Measurements from ENCODE around the gene LOXL1.
A peak's percentile ranks its signal among the peaks of the same experiment; 100 is the strongest.

The LOXL1 gene

DNA sequence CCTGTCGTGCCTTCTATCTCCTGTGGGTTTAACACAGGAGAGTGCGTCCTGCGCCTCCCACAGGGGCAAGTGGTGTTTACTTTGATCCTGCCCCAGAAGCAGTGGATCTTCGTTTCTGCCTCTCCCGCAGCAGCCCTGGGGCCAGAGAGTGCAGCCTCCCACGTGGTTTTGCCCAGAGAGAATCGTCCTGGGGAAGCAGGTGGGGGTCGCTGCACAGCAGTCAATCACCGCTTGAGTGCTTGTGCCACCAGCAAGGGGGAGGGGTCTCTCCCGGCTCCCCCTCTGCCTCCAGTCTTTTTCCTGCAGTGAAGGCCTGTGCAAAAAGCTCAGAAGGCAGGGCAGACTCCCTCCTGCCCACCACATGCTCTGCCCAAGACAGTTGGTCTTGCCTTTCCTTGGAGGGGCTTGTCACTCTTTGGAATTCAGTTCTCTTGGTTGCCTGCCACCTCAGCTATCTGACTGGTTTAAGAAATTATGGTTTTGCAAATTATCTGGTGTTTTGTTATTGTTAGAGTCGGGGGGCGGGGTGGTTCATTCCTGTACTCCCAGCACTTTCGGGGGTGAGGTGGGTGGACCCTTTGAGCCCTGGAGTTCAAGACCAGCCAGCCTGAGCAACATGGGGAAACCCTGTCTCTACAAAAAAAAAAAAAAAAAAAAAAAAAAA is 39.0 kb downstream of the LOXL1 start:
- Histone ChIP-seq H2AK5ac (ENCODE audit: low read length) (no peak overlapping the region), H3K23ac (ENCODE audit: low read length) (peak overlapping the region; percentile 90), H2BK15ac (replicated peaks; ENCODE audit: low read depth) (no peak overlapping the region), H3K4ac (ENCODE audit: low read depth, low read length) (no peak overlapping the region), H3K18ac (ENCODE audit: low read length) (no peak overlapping the region), H4K5ac (ENCODE audit: low read length) (no peak overlapping the region), H3K4me2 (ENCODE audit: low read length) (peak overlapping the region; percentile 33), H3K36me3 (ENCODE audit: control insufficient read depth, insufficient read depth, low read length) (no peaks in the 10 kb centered on the region), H2BK120ac (ENCODE audit: low read depth, low read length) (no peak overlapping the region), H4K8ac (ENCODE audit: low read depth, low read length) (no peak overlapping the region), H3K79me1 (ENCODE audit: low read length) (no peaks in the 10 kb centered on the region), H2BK5ac (ENCODE audit: low read length) (peak overlapping the region; percentile 59), H3K56ac (ENCODE audit: low read length) (peak overlapping the region; percentile 88), H3K79me2 (ENCODE audit: control insufficient read depth, insufficient read depth, low read length) (no peaks in the 10 kb centered on the region), H3K27me3 (ENCODE audit: insufficient read depth, low read length, poor library complexity) (no peaks in the 10 kb centered on the region), H3K27ac (ENCODE audit: low read depth, low read length) (no peak overlapping the region), H3K4me1 (ENCODE audit: control insufficient read depth, low read depth, low read length) (peaks cover 3% of the 10 kb centered on the region), H3K4me3 (ENCODE audit: low read length) (no peak overlapping the region), H3K9ac (ENCODE audit: low read length) (peak overlapping the region; percentile 26)
- WGBS (ENCODE audit: extremely low coverage, insufficient coverage, low lambda C conversion rate): no CpG with 5 or more reads among the region's 13 CpGs
- DNase-seq: peak; percentile 68

DNA sequence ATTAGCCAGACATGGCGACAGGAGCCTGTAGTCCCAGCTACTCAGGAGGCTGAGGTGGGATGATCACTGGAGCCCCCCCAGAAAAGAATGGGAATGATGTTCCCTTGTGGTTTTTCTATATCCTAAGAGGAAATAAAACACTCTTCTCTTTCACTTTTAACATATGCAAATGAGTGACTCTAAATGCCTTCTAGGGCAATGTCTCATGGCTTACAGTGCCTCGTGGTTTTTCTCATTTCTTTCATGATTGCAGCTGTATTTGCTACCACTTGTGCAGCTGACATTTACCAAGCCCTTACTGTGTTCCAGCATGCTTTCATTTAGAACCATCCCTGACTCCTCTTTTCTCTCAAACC is 39.5 kb downstream of the LOXL1 start:
- no peak overlapping the region for H2BK5ac ChIP-seq (ENCODE audit: low read length)
- no peak overlapping the region for H3K4ac ChIP-seq (ENCODE audit: low read depth, low read length)
- H2BK120ac ChIP-seq (ENCODE audit: low read depth, low read length): no peak overlapping the region
- H3K27ac ChIP-seq (ENCODE audit: low read depth, low read length): no peak overlapping the region
- no peak overlapping the region for H3K4me2 ChIP-seq (ENCODE audit: low read length)
- H3K56ac ChIP-seq (ENCODE audit: low read length): no peak overlapping the region
- no peak for DNase-seq
- WGBS (ENCODE audit: extremely low coverage, insufficient coverage, low lambda C conversion rate): no CpG with 5 or more reads among the region's 2 CpGs
- no peak overlapping the region for H2BK15ac ChIP-seq (replicated peaks; ENCODE audit: low read depth)
- peaks cover 3% of the 10 kb centered on the region for H3K4me1 ChIP-seq (ENCODE audit: control insufficient read depth, low read depth, low read length)
- H2AK5ac ChIP-seq (ENCODE audit: low read length): no peak overlapping the region
- H3K23ac ChIP-seq (ENCODE audit: low read length): no peak overlapping the region
- H4K5ac ChIP-seq (ENCODE audit: low read length): no peak overlapping the region
- no peaks in the 10 kb centered on the region for H3K79me2 ChIP-seq (ENCODE audit: control insufficient read depth, insufficient read depth, low read length)
- no peaks in the 10 kb centered on the region for H3K36me3 ChIP-seq (ENCODE audit: control insufficient read depth, insufficient read depth, low read length)
- H3K18ac ChIP-seq (ENCODE audit: low read length): no peak overlapping the region
- no peak overlapping the region for H4K8ac ChIP-seq (ENCODE audit: low read depth, low read length)
- H3K9ac ChIP-seq (ENCODE audit: low read length): no peak overlapping the region
- H3K79me1 ChIP-seq (ENCODE audit: low read length): no peaks in the 10 kb centered on the region
- H3K4me3 ChIP-seq (ENCODE audit: low read length): no peak overlapping the region
- H3K27me3 ChIP-seq (ENCODE audit: insufficient read depth, low read length, poor library complexity): no peaks in the 10 kb centered on the region

DNA sequence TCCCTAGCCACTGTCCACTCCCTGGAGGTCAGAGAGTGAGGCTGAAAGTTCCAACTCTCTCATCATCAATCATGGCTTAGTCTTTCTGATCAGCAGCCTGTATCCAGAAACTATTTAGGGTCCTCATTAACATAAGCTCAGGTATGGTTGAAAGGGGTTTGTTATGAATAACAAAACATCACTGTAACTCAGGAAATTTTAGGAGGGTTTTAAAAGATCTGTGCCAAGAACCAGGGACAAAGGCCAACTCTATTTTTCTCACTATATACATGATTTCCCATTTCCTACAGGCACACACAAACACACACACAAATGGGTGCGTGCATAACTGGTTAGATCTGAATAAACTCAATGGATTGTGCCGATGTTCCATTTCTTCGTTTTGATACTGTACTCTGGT is 42.2 kb downstream of the LOXL1 start:
- H2BK15ac ChIP-seq (replicated peaks; ENCODE audit: low read depth): no peak overlapping the region
- no peak overlapping the region for H3K27ac ChIP-seq (ENCODE audit: low read depth, low read length)
- peaks cover 3% of the 10 kb centered on the region for H3K4me1 ChIP-seq (ENCODE audit: control insufficient read depth, low read depth, low read length)
- H3K23ac ChIP-seq (ENCODE audit: low read length): no peak overlapping the region
- H3K36me3 ChIP-seq (ENCODE audit: control insufficient read depth, insufficient read depth, low read length): no peaks in the 10 kb centered on the region
- H4K5ac ChIP-seq (ENCODE audit: low read length): no peak overlapping the region
- no peak overlapping the region for H3K4me3 ChIP-seq (ENCODE audit: low read length)
- H3K79me1 ChIP-seq (ENCODE audit: low read length): no peaks in the 10 kb centered on the region
- H2BK5ac ChIP-seq (ENCODE audit: low read length): no peak overlapping the region
- no peaks in the 10 kb centered on the region for H3K27me3 ChIP-seq (ENCODE audit: insufficient read depth, low read length, poor library complexity)
- H3K9ac ChIP-seq (ENCODE audit: low read length): no peak overlapping the region
- H3K79me2 ChIP-seq (ENCODE audit: control insufficient read depth, insufficient read depth, low read length): no peaks in the 10 kb centered on the region
- no peak overlapping the region for H4K8ac ChIP-seq (ENCODE audit: low read depth, low read length)
- no peak overlapping the region for H2BK120ac ChIP-seq (ENCODE audit: low read depth, low read length)
- H2AK5ac ChIP-seq (ENCODE audit: low read length): no peak overlapping the region
- WGBS (ENCODE audit: extremely low coverage, insufficient coverage, low lambda C conversion rate): no CpG with 5 or more reads among the region's 3 CpGs
- H3K4ac ChIP-seq (ENCODE audit: low read depth, low read length): no peak overlapping the region
- H3K18ac ChIP-seq (ENCODE audit: low read length): no peak overlapping the region
- DNase-seq: no peak
- H3K4me2 ChIP-seq (ENCODE audit: low read length): no peak overlapping the region
- no peak overlapping the region for H3K56ac ChIP-seq (ENCODE audit: low read length)

DNA sequence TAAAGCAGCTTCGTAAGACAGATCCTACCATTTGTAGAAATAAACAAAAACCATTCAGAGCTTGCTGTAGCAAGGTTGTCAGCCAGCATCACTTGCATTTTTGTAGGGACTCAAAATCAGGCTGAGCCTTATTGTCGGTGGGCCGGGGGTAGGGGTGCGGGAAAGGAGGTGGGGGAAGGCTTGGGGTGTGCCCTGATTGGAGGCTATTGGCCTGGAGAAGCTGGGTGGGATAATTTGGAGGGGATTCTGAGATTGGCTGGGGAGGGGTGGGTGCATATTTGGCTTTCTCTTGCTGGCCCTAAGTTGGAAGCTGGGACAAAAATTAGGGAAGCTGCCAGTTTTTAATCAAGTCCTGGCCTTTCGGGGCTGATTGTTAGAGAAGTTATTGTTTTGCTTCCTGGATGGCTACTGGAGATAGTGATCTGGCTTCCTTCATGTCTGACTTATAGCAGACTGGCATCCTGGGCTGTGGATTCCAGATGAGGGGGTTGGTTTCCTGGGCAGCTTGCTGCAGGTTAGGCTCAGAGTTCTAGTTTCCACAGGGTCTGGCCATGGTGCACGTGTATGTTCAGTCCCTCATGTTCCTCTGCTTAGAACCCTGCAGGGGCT is 43.0 kb downstream of the LOXL1 start:
- H3K4me2 ChIP-seq (ENCODE audit: low read length): no peak overlapping the region
- H3K18ac ChIP-seq (ENCODE audit: low read length): no peak overlapping the region
- H3K27me3 ChIP-seq (ENCODE audit: insufficient read depth, low read length, poor library complexity): no peaks in the 10 kb centered on the region
- no peak overlapping the region for H2AK5ac ChIP-seq (ENCODE audit: low read length)
- H2BK5ac ChIP-seq (ENCODE audit: low read length): no peak overlapping the region
- H3K4me1 ChIP-seq (ENCODE audit: control insufficient read depth, low read depth, low read length): peaks cover 3% of the 10 kb centered on the region
- H3K27ac ChIP-seq (ENCODE audit: low read depth, low read length): no peak overlapping the region
- no peaks in the 10 kb centered on the region for H3K36me3 ChIP-seq (ENCODE audit: control insufficient read depth, insufficient read depth, low read length)
- H3K56ac ChIP-seq (ENCODE audit: low read length): no peak overlapping the region
- H3K79me1 ChIP-seq (ENCODE audit: low read length): no peaks in the 10 kb centered on the region
- no peak overlapping the region for H3K4ac ChIP-seq (ENCODE audit: low read depth, low read length)
- H4K8ac ChIP-seq (ENCODE audit: low read depth, low read length): no peak overlapping the region
- H3K79me2 ChIP-seq (ENCODE audit: control insufficient read depth, insufficient read depth, low read length): no peaks in the 10 kb centered on the region
- DNase-seq: no peak
- H3K4me3 ChIP-seq (ENCODE audit: low read length): no peak overlapping the region
- no peak overlapping the region for H3K23ac ChIP-seq (ENCODE audit: low read length)
- H4K5ac ChIP-seq (ENCODE audit: low read length): no peak overlapping the region
- no peak overlapping the region for H3K9ac ChIP-seq (ENCODE audit: low read length)
- no peak overlapping the region for H2BK15ac ChIP-seq (replicated peaks; ENCODE audit: low read depth)
- no CpG with 5 or more reads among the region's 6 CpGs for WGBS (ENCODE audit: extremely low coverage, insufficient coverage, low lambda C conversion rate)
- no peak overlapping the region for H2BK120ac ChIP-seq (ENCODE audit: low read depth, low read length)

DNA sequence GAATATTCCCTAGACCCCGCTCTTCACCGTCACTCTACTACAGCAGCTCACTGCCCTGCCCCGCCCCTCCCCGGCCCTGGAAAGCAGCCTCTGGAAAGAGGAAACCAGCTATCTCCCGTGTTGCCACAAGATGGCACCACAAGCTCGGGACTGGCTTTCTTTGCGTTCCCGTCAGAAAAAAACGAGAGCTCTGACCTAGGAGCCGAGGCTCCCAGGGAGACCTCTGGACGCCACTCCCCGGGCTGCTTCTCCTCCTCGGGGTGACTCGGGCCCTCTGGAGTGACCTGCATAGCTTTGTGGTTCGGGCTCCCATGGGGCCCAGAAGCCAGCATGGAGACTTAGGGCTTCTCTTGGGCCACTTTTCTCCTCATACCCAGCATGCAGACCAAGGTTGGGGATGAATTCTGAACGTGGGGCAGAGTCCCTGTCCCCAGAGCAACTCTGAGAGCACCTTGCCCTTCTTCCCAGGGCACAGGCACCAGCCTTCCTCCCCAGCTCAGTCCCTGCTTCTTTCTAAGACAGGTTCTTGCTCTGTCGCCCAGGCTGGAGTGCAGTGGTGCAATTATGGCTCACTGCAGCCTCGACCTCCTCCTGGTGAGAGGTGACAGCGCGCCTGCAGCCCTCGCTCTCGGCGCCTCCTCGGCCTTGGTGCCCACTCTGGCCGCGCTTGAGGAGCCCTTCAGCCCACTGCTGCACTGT is 46.9 kb downstream of the LOXL1 start:
- Histone ChIP-seq H3K4me3 (ENCODE audit: low read length) (no peak overlapping the region), H3K4me2 (ENCODE audit: low read length) (no peak overlapping the region), H3K79me1 (ENCODE audit: low read length) (no peaks in the 10 kb centered on the region), H2BK120ac (ENCODE audit: low read depth, low read length) (no peak overlapping the region), H3K9ac (ENCODE audit: low read length) (peak overlapping the region; percentile 31), H3K79me2 (ENCODE audit: control insufficient read depth, insufficient read depth, low read length) (no peaks in the 10 kb centered on the region), H3K56ac (ENCODE audit: low read length) (peak overlapping the region; percentile 77), H3K4me1 (ENCODE audit: control insufficient read depth, low read depth, low read length) (no peaks in the 10 kb centered on the region), H3K23ac (ENCODE audit: low read length) (no peak overlapping the region), H3K27me3 (ENCODE audit: insufficient read depth, low read length, poor library complexity) (no peaks in the 10 kb centered on the region), H4K8ac (ENCODE audit: low read depth, low read length) (no peak overlapping the region), H3K4ac (ENCODE audit: low read depth, low read length) (no peak overlapping the region), H3K18ac (ENCODE audit: low read length) (no peak overlapping the region), H2BK15ac (replicated peaks; ENCODE audit: low read depth) (no peak overlapping the region), H3K27ac (ENCODE audit: low read depth, low read length) (no peak overlapping the region), H2BK5ac (ENCODE audit: low read length) (no peak overlapping the region), H4K5ac (ENCODE audit: low read length) (no peak overlapping the region), H3K36me3 (ENCODE audit: control insufficient read depth, insufficient read depth, low read length) (no peaks in the 10 kb centered on the region), H2AK5ac (ENCODE audit: low read length) (no peak overlapping the region)
- no CpG with 5 or more reads among the region's 26 CpGs for WGBS (ENCODE audit: extremely low coverage, insufficient coverage, low lambda C conversion rate)
- DNase-seq: peak; percentile 90

Data from mesendoderm (in vitro differentiated cells).